Memory B cell (primary cell): ENCODE data around the gene SCIMP.

ENCODE experiments used
- ATAC-seq: fragments of 150-1000 bp; cut with Tn5 transposase; 2 replicates; pipeline ENCODE4 v1.10.0; 2021; ENCODE audit warnings: low read depth, mild to moderate bottlenecking, moderate library complexity
- DNase-seq, 2 donors: peaks; one replicate each; pipeline ENCODE4 v3.0.0; 2022; ENCODE audit warnings: low spot score in 2 of 2
- H3K27ac Mint-ChIP-seq: one replicate; pipeline ENCODE4 v1.8.0; 2022; ENCODE audit warnings: mild to moderate bottlenecking, moderate library complexity, mixed read lengths
- H3K27me3 Mint-ChIP-seq: one replicate; pipeline ENCODE4 v1.8.0; 2022; ENCODE audit warnings: mixed read lengths
- H3K36me3 Mint-ChIP-seq: one replicate; pipeline ENCODE4 v1.8.0; 2022; ENCODE audit warnings: mild to moderate bottlenecking, mixed read lengths
- H3K4me1 Mint-ChIP-seq: one replicate; pipeline ENCODE4 v1.8.0; 2022; ENCODE audit warnings: mixed read lengths
- H3K4me3 Mint-ChIP-seq: one replicate; pipeline ENCODE4 v1.8.0; 2022; ENCODE audit warnings: mild to moderate bottlenecking, moderate library complexity, mixed read lengths
- H3K9me3 Mint-ChIP-seq: one replicate; pipeline ENCODE4 v1.8.0; 2022; ENCODE audit warnings: mixed read lengths

Gene SCIMP

GRCh38 chr17:5234645-5235576, at the start of gene SCIMP:
Gene SCIMP (minus strand): TSS chr17:5234860. CDS start chr17:5234755, 105 bp downstream.
- H3K36me3 Mint-ChIP-seq = peaks cover 47% of the 10 kb centered on the region
- H3K4me1 Mint-ChIP-seq = peaks cover 42% of the 10 kb centered on the region
- H3K27ac Mint-ChIP-seq = peak within 1 kb of the TSS; percentile 94
- no peaks in the 10 kb centered on the region for H3K27me3 Mint-ChIP-seq
- peak within 1 kb of the TSS; percentile 94 for H3K4me3 Mint-ChIP-seq
- no peaks in the 10 kb centered on the region for H3K9me3 Mint-ChIP-seq
- DNase-seq = peak; percentile 64 to 66
- peak; percentile 82 for ATAC-seq

DNA sequence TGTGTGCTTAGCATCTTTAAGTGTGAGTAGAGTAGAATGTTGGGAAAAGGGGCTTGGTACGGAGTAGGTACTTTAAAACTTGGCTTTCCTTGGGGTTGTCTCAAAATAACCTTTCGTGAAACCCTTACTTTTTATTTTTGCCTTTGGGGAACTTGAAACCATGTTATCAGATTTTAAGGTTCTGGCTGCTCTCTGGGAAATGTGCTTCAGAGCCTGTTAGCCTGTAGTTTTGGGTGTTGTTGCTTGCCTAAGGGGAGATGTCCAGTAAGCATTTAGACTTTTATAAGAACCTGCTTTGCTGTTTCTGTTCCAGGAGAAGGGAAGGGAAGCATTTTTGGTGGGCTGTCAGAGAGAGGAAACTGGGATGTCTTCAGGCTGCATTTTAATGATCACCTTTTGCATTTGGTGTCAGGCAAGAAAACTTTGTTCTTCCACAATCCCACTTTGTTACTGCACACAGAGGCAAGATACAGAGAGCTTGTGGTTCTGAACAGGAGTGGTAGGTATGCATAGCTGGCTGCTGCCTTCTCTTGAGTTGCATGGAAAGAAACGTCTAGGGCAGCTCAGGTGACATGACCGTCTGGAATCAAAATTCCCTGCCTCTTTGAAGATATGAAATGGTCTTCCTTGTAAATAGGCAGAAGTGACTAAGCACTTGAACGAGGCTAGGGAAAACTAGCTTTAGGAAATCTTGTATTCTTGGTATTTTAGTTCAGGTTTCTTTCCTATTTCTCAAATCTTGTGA, 49.1 kb upstream of the SCIMP start:
- ATAC-seq (no peak), DNase-seq (no peak)
- Mint-ChIP-seq H3K9me3 (no peaks in the 10 kb centered on the region), H3K27me3 (no peaks in the 10 kb centered on the region), H3K36me3 (peaks cover 10% of the 10 kb centered on the region), H3K4me1 (peaks cover 32% of the 10 kb centered on the region), H3K4me3 (peak overlapping the region; percentile 91), H3K27ac (peak overlapping the region; percentile 92)

GRCh38 chr17:5282642-5283217, 48.1 kb upstream of the SCIMP start:
- peak in 1 of 2 donors; percentile 6 for DNase-seq
- Mint-ChIP-seq H3K9me3 (no peaks in the 10 kb centered on the region), H3K27me3 (no peaks in the 10 kb centered on the region), H3K4me3 (peak overlapping the region; percentile 91), H3K27ac (peak overlapping the region; percentile 92), H3K4me1 (peaks cover 26% of the 10 kb centered on the region), H3K36me3 (peaks cover 10% of the 10 kb centered on the region)
- ATAC-seq = peak; percentile 46

- Mint-ChIP-seq H3K9me3 (no peaks in the 10 kb centered on the region), H3K36me3 (peaks cover 10% of the 10 kb centered on the region), H3K27ac (peak within 1 kb of the TSS; percentile 92), H3K4me3 (peak within 1 kb of the TSS; percentile 91), H3K4me1 (peaks cover 24% of the 10 kb centered on the region), H3K27me3 (no peaks in the 10 kb centered on the region)
- peak; percentile 85 to 86 for DNase-seq
- peak; percentile 79 for ATAC-seq
Measured at GRCh38 chr17:5281814-5282641, 47.4 kb upstream of the SCIMP start, which contains the start of gene RABEP1. Gene RABEP1 (plus strand): TSS chr17:5282284. CDS start chr17:5282487, 203 bp downstream.

- H3K4me3 Mint-ChIP-seq = no peak overlapping the region
- H3K27ac Mint-ChIP-seq = no peak overlapping the region
- ATAC-seq = no peak
- H3K9me3 Mint-ChIP-seq = no peaks in the 10 kb centered on the region
- peaks cover 1% of the 10 kb centered on the region for H3K36me3 Mint-ChIP-seq
- no peaks in the 10 kb centered on the region for H3K4me1 Mint-ChIP-seq
- no peak for DNase-seq
- no peaks in the 10 kb centered on the region for H3K27me3 Mint-ChIP-seq
Measured at GRCh38 chr17:5272322-5272721, 37.7 kb upstream of the SCIMP start.

GRCh38 chr17:5269241-5269960, 34.7 kb upstream of the SCIMP start:
- peaks cover 1% of the 10 kb centered on the region for H3K36me3 Mint-ChIP-seq
- H3K9me3 Mint-ChIP-seq = no peaks in the 10 kb centered on the region
- no peak overlapping the region for H3K4me3 Mint-ChIP-seq
- H3K27ac Mint-ChIP-seq = no peak overlapping the region
- H3K27me3 Mint-ChIP-seq = no peaks in the 10 kb centered on the region
- H3K4me1 Mint-ChIP-seq = no peaks in the 10 kb centered on the region
- DNase-seq (no peak), ATAC-seq (no peak)

DNA sequence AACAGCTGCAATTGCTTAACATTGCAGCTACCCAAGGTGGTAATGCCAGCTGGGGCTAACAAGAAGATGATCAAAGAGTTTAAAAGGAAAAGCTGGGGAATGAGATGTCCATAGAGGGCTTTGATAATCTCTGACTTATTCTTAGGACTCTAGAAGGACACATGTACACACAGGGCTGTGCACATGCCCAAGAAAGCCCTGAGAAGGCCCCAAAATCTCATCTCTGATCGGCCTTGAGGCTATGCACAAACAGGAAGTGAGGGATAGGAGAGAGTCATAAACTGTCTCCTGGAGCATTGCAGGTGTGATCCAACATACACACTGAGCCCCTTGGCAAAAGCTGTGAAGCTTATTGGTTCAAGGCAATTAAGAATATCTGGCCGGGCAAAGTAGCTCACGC, 30.2 kb upstream of the SCIMP start:
- Mint-ChIP-seq H3K9me3 (no peaks in the 10 kb centered on the region), H3K27me3 (no peaks in the 10 kb centered on the region), H3K27ac (no peak overlapping the region), H3K36me3 (peaks cover 5% of the 10 kb centered on the region), H3K4me3 (no peak overlapping the region), H3K4me1 (peaks cover 2% of the 10 kb centered on the region)
- DNase-seq (no peak), ATAC-seq (no peak)

- H3K9me3 Mint-ChIP-seq = no peaks in the 10 kb centered on the region
- no peaks in the 10 kb centered on the region for H3K27me3 Mint-ChIP-seq
- DNase-seq (no peak), ATAC-seq (no peak)
- peaks cover 8% of the 10 kb centered on the region for H3K36me3 Mint-ChIP-seq
- no peak overlapping the region for H3K4me3 Mint-ChIP-seq
- no peak overlapping the region for H3K27ac Mint-ChIP-seq
- H3K4me1 Mint-ChIP-seq = peaks cover 4% of the 10 kb centered on the region
Measured at GRCh38 chr17:5263441-5263840, 28.8 kb upstream of the SCIMP start.

- DNase-seq (no peak), ATAC-seq (no peak)
- peaks cover 7% of the 10 kb centered on the region for H3K4me1 Mint-ChIP-seq
- no peak overlapping the region for H3K4me3 Mint-ChIP-seq
- no peaks in the 10 kb centered on the region for H3K9me3 Mint-ChIP-seq
- peaks cover 10% of the 10 kb centered on the region for H3K36me3 Mint-ChIP-seq
- H3K27ac Mint-ChIP-seq = no peak overlapping the region
- no peaks in the 10 kb centered on the region for H3K27me3 Mint-ChIP-seq
Measured at GRCh38 chr17:5262416-5262991, 27.8 kb upstream of the SCIMP start.

DNA sequence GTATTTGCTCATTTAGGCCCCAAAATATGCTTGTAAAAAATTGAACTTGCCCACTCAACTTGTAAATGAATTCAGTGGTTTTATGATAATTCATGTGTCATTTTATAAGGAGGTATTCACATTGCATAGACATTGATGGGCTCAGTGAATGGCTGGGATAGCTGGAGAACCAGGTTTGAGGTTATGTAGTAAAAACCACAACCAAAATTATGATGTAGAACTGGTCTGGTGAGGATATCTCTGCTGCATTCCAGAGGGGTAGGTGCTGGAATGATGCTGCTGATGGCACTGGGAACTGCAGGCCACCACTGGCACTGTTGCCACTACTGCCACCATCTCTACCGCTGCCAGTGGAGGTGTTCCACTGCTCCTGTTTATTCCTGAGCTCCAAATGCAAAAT, 25.9 kb upstream of the SCIMP start:
- ATAC-seq = no peak
- H3K27ac Mint-ChIP-seq = no peak overlapping the region
- no peak for DNase-seq
- no peak overlapping the region for H3K4me3 Mint-ChIP-seq
- H3K9me3 Mint-ChIP-seq = no peaks in the 10 kb centered on the region
- peaks cover 14% of the 10 kb centered on the region for H3K36me3 Mint-ChIP-seq
- H3K27me3 Mint-ChIP-seq = no peaks in the 10 kb centered on the region
- H3K4me1 Mint-ChIP-seq = peaks cover 14% of the 10 kb centered on the region

DNA sequence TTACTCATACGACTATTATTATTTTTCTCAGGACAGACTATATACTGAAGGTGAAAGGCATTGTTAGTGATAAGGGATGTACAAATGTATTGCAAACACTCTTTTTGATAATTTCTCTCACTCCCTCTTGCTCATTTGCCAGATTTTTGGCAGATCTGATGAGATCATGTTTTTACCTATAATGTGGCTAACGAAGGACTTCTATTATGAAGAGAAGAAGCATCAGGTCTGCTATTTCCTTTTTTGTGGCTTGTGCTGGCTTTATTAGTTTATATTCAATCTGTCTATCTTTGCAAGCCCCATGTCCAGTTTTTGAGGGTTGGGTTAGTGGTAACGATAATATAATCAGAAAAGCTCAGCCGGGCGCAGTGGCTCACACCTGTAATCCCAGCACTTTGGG, 22.5 kb upstream of the SCIMP start:
- peaks cover 27% of the 10 kb centered on the region for H3K4me1 Mint-ChIP-seq
- H3K36me3 Mint-ChIP-seq = peaks cover 13% of the 10 kb centered on the region
- no peak overlapping the region for H3K27ac Mint-ChIP-seq

GRCh38 chr17:5254903-5255521, 20.4 kb upstream of the SCIMP start:
- Mint-ChIP-seq H3K4me3 (peak overlapping the region; percentile 76), H3K9me3 (no peaks in the 10 kb centered on the region), H3K36me3 (peaks cover 13% of the 10 kb centered on the region), H3K27me3 (no peaks in the 10 kb centered on the region), H3K4me1 (peaks cover 27% of the 10 kb centered on the region), H3K27ac (peak overlapping the region; percentile 49)
- ATAC-seq (peak; percentile 82), DNase-seq (peak in 1 of 2 donors; percentile 27)

More for the DNA sequence above, 22.5 kb upstream of the SCIMP start:
- DNase-seq = no peak
- Mint-ChIP-seq H3K27me3 (no peaks in the 10 kb centered on the region), H3K9me3 (no peaks in the 10 kb centered on the region), H3K4me3 (no peak overlapping the region)
- no peak for ATAC-seq
